Measurements from ENCODE around the gene C3orf18.
"Not testable (repeated sequence)": the region's sequence is repeated elsewhere in the genome, so short reads cannot be mapped to it uniquely, and the experiment has no call there.

Gene C3orf18

DNA sequence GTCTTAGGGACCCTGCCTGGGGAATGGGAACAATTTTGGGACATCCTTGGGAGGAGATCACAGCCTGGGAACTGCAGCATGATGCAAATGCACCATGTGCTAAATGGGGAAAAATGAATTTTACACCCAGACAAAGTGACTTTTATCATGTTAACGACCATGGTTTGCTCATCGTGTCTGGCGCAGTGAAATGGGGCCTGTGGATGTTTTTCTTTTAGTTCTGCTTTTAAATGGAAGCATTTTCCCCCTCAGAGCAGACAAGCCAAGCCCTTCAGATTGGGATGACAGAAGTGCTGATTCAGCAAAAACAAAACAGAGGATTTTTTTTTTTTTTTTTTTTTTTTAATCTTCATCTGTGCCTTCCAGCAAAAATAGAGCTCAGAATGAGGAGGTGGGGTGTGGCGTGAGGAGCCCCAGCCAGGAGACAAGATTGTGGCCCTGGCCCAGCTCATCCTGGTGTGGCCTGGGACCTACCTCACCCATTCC lies 49.8 kb downstream of the C3orf18 start:
- Histone ChIP-seq H3K4me1 (ENCODE audit: insufficient read depth, insufficient read length) (peaks cover 51% of the 10 kb centered on the region), H3K36me3 (ENCODE audit: insufficient read depth, insufficient read length, low read length) (no peaks in the 10 kb centered on the region), H3K27me3 (ENCODE audit: insufficient read depth, insufficient read length) (no peaks in the 10 kb centered on the region), H3K9ac (ENCODE audit: insufficient read length, low read depth) (peak overlapping the region; percentile 53), H3K9me3 (ENCODE audit: insufficient read depth, low read length) (no peaks in the 10 kb centered on the region), H3K4me3 (ENCODE audit: insufficient read length, low read depth) (no peak overlapping the region)
- no peak for TF ChIP-seq ZNF274 (IDR thresholded peaks at IDR 0.05; ENCODE audit: low read depth, low read length)
- TF ChIP-seq SUZ12 (IDR thresholded peaks at IDR 0.05; ENCODE audit: extremely low read depth, insufficient read depth, insufficient read length): no peak
- TF ChIP-seq YY1 (IDR thresholded peaks at IDR 0.05; ENCODE audit: insufficient read depth, insufficient read length): no peak
- no peak for DNase-seq (ENCODE audit: low read depth, low spot score)

DNA sequence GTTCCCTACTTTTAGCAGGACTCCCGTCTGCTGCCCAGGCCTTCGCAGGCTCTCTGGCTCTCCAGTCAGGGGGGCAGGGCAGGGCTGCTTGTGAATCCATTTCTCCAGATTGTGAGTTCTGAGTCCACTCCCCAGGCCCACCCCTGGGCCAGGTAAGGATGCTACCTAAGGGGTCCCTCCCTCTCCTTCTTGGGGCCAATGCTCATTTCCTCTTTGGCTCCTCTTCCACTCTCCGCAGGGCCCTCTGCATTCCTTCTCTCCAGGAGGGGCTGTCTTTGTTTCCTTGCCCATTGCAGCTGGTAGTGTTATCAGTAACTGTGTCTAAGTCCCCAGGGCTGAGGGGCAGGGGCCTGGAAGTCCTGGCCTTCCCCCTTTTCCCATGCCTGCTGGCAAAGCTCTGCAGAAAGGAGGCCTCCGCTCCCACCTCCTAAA lies 51.1 kb downstream of the C3orf18 start:
- H3K9ac ChIP-seq (ENCODE audit: insufficient read length, low read depth): peak overlapping the region; percentile 79
- H3K27me3 ChIP-seq (ENCODE audit: insufficient read depth, insufficient read length): no peaks in the 10 kb centered on the region
- H3K4me1 ChIP-seq (ENCODE audit: insufficient read depth, insufficient read length): peaks cover 51% of the 10 kb centered on the region
- peak overlapping the region; percentile 29 for H3K4me3 ChIP-seq (ENCODE audit: insufficient read length, low read depth)
- no peaks in the 10 kb centered on the region for H3K9me3 ChIP-seq (ENCODE audit: insufficient read depth, low read length)
- H3K36me3 ChIP-seq (ENCODE audit: insufficient read depth, insufficient read length, low read length): no peaks in the 10 kb centered on the region
- no peak for DNase-seq (ENCODE audit: low read depth, low spot score)
- no peak for TF ChIP-seq ZNF274 (IDR thresholded peaks at IDR 0.05; ENCODE audit: low read depth, low read length)

DNA sequence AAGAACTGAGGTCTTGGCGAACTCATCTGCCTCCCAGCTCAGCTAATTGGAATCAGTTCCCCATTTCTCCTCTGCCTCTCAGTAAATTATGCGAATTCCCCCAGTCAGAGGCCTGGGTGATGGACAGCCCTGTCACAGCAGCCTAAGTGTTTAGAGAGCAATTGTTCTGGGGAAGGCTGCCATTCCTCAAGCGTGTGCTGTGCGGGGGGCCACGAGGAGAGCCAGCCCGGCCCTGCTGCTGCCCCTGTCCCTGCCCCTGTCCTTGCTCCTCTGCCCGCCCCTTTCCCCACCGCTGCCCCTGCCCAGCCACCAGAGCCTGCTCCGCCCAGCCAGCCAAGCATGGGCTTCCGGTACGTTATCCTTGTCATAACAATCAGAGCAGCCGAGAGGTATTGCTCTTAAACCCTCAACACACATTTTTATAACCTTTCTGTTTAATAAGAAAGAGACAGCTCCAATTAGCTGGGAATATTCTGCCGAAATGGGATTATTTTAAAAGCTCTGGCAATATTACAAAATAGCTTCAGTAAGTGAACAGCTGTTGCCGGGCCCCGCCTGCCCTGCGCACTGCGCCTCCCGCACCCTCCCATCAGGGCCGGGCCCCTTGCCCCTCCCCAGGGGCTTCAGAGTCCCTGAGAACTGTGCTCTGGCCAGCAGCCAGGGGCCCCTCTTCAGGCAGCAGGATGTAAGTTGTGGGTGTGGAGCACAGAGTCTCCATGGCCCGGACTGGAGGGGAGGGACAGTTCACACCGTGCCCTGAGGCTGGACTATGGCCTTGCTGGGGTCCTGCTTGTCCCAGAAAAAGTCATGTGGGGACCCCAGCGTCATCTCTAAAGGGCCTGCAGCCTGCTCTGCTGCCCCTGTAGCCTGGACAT lies 51.7 kb downstream of the C3orf18 start:
- peaks cover 3% of the 10 kb centered on the region for H3K27me3 ChIP-seq (ENCODE audit: insufficient read depth, insufficient read length)
- peaks cover 45% of the 10 kb centered on the region for H3K4me1 ChIP-seq (ENCODE audit: insufficient read depth, insufficient read length)
- TF ChIP-seq YY1 (IDR thresholded peaks at IDR 0.05; ENCODE audit: insufficient read depth, insufficient read length) (no peak), ZNF274 (IDR thresholded peaks at IDR 0.05; ENCODE audit: low read depth, low read length) (no peak), SUZ12 (IDR thresholded peaks at IDR 0.05; ENCODE audit: extremely low read depth, insufficient read depth, insufficient read length) (no peak)
- H3K9ac ChIP-seq (ENCODE audit: insufficient read length, low read depth): peak overlapping the region; percentile 66
- H3K9me3 ChIP-seq (ENCODE audit: insufficient read depth, low read length): no peaks in the 10 kb centered on the region
- peak; percentile 76 for DNase-seq (ENCODE audit: low read depth, low spot score)
- peak overlapping the region; percentile 29 for H3K4me3 ChIP-seq (ENCODE audit: insufficient read length, low read depth)
- H3K36me3 ChIP-seq (ENCODE audit: insufficient read depth, insufficient read length, low read length): no peaks in the 10 kb centered on the region

DNA sequence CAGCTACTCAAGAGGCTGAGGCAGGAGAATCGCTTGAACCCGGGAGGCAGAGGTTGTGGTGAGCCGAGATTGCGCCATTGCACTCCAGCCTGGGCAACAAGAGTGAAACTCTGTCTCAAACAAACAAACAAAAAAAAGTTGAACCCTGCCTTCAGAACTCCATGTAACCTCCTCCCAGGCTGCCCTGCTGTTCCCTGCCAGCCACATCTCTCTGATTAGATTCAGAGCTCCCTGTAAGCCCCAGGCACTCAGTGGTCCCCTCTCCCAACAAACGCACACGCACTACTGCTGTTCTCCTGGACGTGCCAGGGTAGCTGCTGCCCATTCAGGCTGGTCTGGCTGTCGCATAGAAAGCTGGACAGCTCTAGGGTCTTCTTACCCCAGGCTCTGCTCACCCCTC lies 54.6 kb downstream of the C3orf18 start:
- not testable (repeated sequence) for H3K9ac ChIP-seq (ENCODE audit: insufficient read length, low read depth); H3K36me3 ChIP-seq (ENCODE audit: insufficient read depth, insufficient read length, low read length); H3K27me3 ChIP-seq (ENCODE audit: insufficient read depth, insufficient read length); DNase-seq (ENCODE audit: low read depth, low spot score); H3K4me3 ChIP-seq (ENCODE audit: insufficient read length, low read depth); H3K9me3 ChIP-seq (ENCODE audit: insufficient read depth, low read length)
- peaks cover 36% of the 10 kb centered on the region for H3K4me1 ChIP-seq (ENCODE audit: insufficient read depth, insufficient read length)

DNA sequence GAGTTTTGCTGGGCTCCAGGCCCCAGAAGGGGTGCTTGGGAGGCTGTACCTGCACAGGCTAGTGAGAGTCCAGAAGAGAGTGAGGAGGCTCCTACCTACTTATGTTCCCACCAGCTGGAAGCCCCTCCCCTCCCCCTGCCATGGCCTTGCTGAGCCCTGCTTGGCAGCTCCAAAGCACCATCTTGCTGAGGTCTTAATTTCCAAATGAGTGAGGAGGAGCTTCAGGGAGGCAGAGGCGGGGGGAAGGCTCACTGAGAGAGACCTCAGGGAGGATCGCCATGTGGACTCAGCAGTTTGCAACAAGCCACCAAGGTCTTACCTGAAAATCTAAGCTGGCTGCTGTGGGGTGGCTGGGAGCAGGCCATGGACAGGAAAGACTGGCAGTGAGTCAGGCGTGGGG lies 55.4 kb downstream of the C3orf18 start:
- no peak overlapping the region for H3K9ac ChIP-seq (ENCODE audit: insufficient read length, low read depth)
- no peak overlapping the region for H3K4me3 ChIP-seq (ENCODE audit: insufficient read length, low read depth)
- no peak for TF ChIP-seq ZNF274 (IDR thresholded peaks at IDR 0.05; ENCODE audit: low read depth, low read length)
- no peak for TF ChIP-seq SUZ12 (IDR thresholded peaks at IDR 0.05; ENCODE audit: extremely low read depth, insufficient read depth, insufficient read length)
- no peak for TF ChIP-seq YY1 (IDR thresholded peaks at IDR 0.05; ENCODE audit: insufficient read depth, insufficient read length)
- peaks cover 35% of the 10 kb centered on the region for H3K4me1 ChIP-seq (ENCODE audit: insufficient read depth, insufficient read length)
- no peaks in the 10 kb centered on the region for H3K9me3 ChIP-seq (ENCODE audit: insufficient read depth, low read length)
- peaks cover 3% of the 10 kb centered on the region for H3K27me3 ChIP-seq (ENCODE audit: insufficient read depth, insufficient read length)
- H3K36me3 ChIP-seq (ENCODE audit: insufficient read depth, insufficient read length, low read length): no peaks in the 10 kb centered on the region
- DNase-seq (ENCODE audit: low read depth, low spot score): no peak

DNA sequence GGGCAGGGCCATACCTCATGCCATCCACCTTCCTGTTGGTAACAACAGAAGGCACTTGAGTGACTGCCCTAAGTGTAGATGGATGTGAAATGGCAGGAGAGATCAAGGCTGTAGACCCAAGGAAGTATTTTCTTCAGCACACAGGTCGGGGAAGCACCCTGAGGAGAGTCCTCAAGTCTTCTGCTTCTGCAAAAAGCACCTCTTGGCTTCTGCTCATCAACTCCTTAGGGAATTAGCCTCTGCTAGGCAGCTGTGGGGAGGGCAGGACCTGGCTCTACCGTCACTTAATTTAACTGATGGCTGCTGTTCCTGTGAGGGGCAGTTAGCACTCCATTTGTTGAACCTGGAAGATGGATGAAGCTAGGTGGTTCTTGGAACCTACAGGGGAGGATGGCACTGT lies 57.2 kb downstream of the C3orf18 start:
- Histone ChIP-seq H3K27me3 (ENCODE audit: insufficient read depth, insufficient read length) (peaks cover 8% of the 10 kb centered on the region), H3K4me3 (ENCODE audit: insufficient read length, low read depth) (no peak overlapping the region), H3K4me1 (ENCODE audit: insufficient read depth, insufficient read length) (peaks cover 29% of the 10 kb centered on the region), H3K9ac (ENCODE audit: insufficient read length, low read depth) (no peak overlapping the region), H3K36me3 (ENCODE audit: insufficient read depth, insufficient read length, low read length) (no peaks in the 10 kb centered on the region), H3K9me3 (ENCODE audit: insufficient read depth, low read length) (no peaks in the 10 kb centered on the region)
- no peak for DNase-seq (ENCODE audit: low read depth, low spot score)
- TF ChIP-seq YY1 (IDR thresholded peaks at IDR 0.05; ENCODE audit: insufficient read depth, insufficient read length) (no peak), SUZ12 (IDR thresholded peaks at IDR 0.05; ENCODE audit: extremely low read depth, insufficient read depth, insufficient read length) (no peak), ZNF274 (IDR thresholded peaks at IDR 0.05; ENCODE audit: low read depth, low read length) (no peak)

DNA sequence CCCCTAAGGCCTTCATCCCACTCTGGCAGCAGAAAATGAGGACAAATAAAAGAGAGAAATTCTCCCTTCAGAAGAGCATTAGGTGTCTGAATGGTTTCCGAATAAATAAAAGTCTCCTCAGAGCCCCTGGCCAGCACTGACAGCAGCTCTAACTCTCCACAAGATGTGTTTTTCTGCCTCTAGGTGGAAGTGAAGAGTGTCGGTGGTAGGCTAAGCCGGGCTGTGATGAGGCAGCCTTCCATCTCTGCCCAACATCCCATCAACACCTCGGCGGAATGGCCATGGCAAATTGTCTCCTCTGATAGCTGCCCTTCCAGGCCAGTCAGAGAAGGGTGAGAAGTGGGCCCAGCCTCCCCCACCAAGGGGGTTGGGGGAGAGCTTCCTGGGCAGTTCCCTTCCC lies 57.8 kb downstream of the C3orf18 start:
- Histone ChIP-seq H3K4me1 (ENCODE audit: insufficient read depth, insufficient read length) (peaks cover 24% of the 10 kb centered on the region), H3K9ac (ENCODE audit: insufficient read length, low read depth) (no peak overlapping the region)

More for the DNA sequence above, 57.8 kb downstream of the C3orf18 start:
- Histone ChIP-seq H3K4me3 (ENCODE audit: insufficient read length, low read depth) (no peak overlapping the region), H3K36me3 (ENCODE audit: insufficient read depth, insufficient read length, low read length) (no peaks in the 10 kb centered on the region), H3K9me3 (ENCODE audit: insufficient read depth, low read length) (no peaks in the 10 kb centered on the region), H3K27me3 (ENCODE audit: insufficient read depth, insufficient read length) (peaks cover 14% of the 10 kb centered on the region)
- no peak for DNase-seq (ENCODE audit: low read depth, low spot score)
- no peak for TF ChIP-seq ZNF274 (IDR thresholded peaks at IDR 0.05; ENCODE audit: low read depth, low read length)

Data from NT2/D1 (cell line).